ENCODE results near the gene RPAP3.
A peak's percentile ranks its signal among the peaks of the same experiment; 100 is the strongest.

Gene RPAP3

GRCh38 chr12:47742253-47742825 is 36.5 kb upstream of the RPAP3 start:
- peak; percentile 83 for DNase-seq

- peak; percentile 51 for DNase-seq
Observed at GRCh38 chr12:47741340-47741703, 35.5 kb upstream of the RPAP3 start.

- no peak for DNase-seq
Observed at GRCh38 chr12:47740606-47741339, 34.9 kb upstream of the RPAP3 start.

- DNase-seq, result no peak
Observed at GRCh38 chr12:47739979-47740378, 34.1 kb upstream of the RPAP3 start.

GRCh38 chr12:47739297-47739696 is 33.5 kb upstream of the RPAP3 start:
- DNase-seq, result no peak

- no peak for DNase-seq
Observed at GRCh38 chr12:47737936-47738594, 32.2 kb upstream of the RPAP3 start.

GRCh38 chr12:47736877-47737676 is 31.2 kb upstream of the RPAP3 start:
- no peak for DNase-seq

GRCh38 chr12:47736216-47736615 is 30.4 kb upstream of the RPAP3 start:
- no peak for DNase-seq

- DNase-seq, result no peak
Observed at GRCh38 chr12:47735649-47736048, 29.8 kb upstream of the RPAP3 start.

GRCh38 chr12:47734725-47735480 is 29.1 kb upstream of the RPAP3 start:
- DNase-seq, result no peak

GRCh38 chr12:47733142-47733541 is 27.3 kb upstream of the RPAP3 start:
- no peak for DNase-seq

GRCh38 chr12:47732504-47732903 is 26.7 kb upstream of the RPAP3 start:
- DNase-seq, result no peak

- no peak for DNase-seq
Observed at GRCh38 chr12:47731723-47732122, 25.9 kb upstream of the RPAP3 start.

GRCh38 chr12:47730341-47730744 is 24.5 kb upstream of the RPAP3 start:
- no peak for DNase-seq

- no peak for DNase-seq
Observed at GRCh38 chr12:47729233-47729632, 23.4 kb upstream of the RPAP3 start.

GRCh38 chr12:47725893-47726292 is 20.1 kb upstream of the RPAP3 start:
- no peak for DNase-seq

GRCh38 chr12:47725091-47725772 is 19.4 kb upstream of the RPAP3 start, which contains the start of gene ENDOU:
ENDOU (minus strand) TSS chr12:47725490; CDS start chr12:47725413, 77 bp downstream.
- DNase-seq, result no peak

- DNase-seq, result no peak
Observed at GRCh38 chr12:47722941-47723631, 17.3 kb upstream of the RPAP3 start.

- no peak for DNase-seq
Observed at GRCh38 chr12:47722136-47722834, 16.5 kb upstream of the RPAP3 start.

GRCh38 chr12:47721431-47721973 is 15.7 kb upstream of the RPAP3 start:
- DNase-seq, result no peak
